Ectodermal cell (in vitro differentiated cells): ENCODE results near the gene CD300LG. TPM values are rescaled to one million over a fixed set of nuclear protein-coding genes. Genes with fewer than 3 reads are reported as not detected.
"Not testable (repeated sequence)": the region's sequence is repeated elsewhere in the genome, so short reads cannot be mapped to it uniquely, and the experiment has no call there.

Source experiments
- H3K27ac ChIP-seq: 2 replicates; pipeline ENCODE4 v1.7.0; 2013; ENCODE audit warnings: mild to moderate bottlenecking, low read depth, low read length; ENCODE audit not compliant: insufficient read depth, poor library complexity, severe bottlenecking
- H3K27me3 ChIP-seq: 2 replicates; pipeline ENCODE4 v1.7.0; 2013; ENCODE audit warnings: mild to moderate bottlenecking, low read length; ENCODE audit not compliant: insufficient read depth, control insufficient read depth, poor library complexity, severe bottlenecking
- H3K36me3 ChIP-seq: one replicate; pipeline ENCODE4 v1.7.0; 2013; ENCODE audit warnings: low read length; ENCODE audit not compliant: control insufficient read depth, insufficient read depth
- H3K4me1 ChIP-seq: one replicate; pipeline ENCODE4 v1.7.0; 2013; ENCODE audit warnings: low read length; ENCODE audit not compliant: control insufficient read depth, insufficient read depth
- H3K4me3 ChIP-seq: 2 replicates; pipeline ENCODE4 v1.7.0; 2013; ENCODE audit warnings: low read depth, low read length, control low read depth; ENCODE audit not compliant: insufficient read depth
- H3K9me3 ChIP-seq: 2 replicates; pipeline ENCODE4 v1.7.0; 2013; ENCODE audit warnings: mild to moderate bottlenecking, low read length, moderate library complexity; ENCODE audit not compliant: control insufficient read depth
- WGBS, 2 experiments: methylation state at CpG; one replicate each; pipeline ENCODE4 v1.1.7; 2013; ENCODE audit warnings: missing lambda C conversion rate in 2 of 2; 5-methylcytosine and 5-hydroxymethylcytosine counted together
- polyA plus RNA-seq, 4 experiments: library from polyadenylated mRNA; stranded (reverse); fragments of 50-300 nt; gene quantifications; one replicate each; pipeline ENCODE4 v1.2.3, GENCODE V29; 2013

CD300LG gene, protein sequence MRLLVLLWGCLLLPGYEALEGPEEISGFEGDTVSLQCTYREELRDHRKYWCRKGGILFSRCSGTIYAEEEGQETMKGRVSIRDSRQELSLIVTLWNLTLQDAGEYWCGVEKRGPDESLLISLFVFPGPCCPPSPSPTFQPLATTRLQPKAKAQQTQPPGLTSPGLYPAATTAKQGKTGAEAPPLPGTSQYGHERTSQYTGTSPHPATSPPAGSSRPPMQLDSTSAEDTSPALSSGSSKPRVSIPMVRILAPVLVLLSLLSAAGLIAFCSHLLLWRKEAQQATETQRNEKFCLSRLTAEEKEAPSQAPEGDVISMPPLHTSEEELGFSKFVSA
- not detected for polyA plus RNA-seq (2013, experiment 1 of 4)
- not detected for polyA plus RNA-seq (2013, experiment 2 of 4)
- polyA plus RNA-seq (2013, experiment 3 of 4) = not detected
- not detected for polyA plus RNA-seq (2013, experiment 4 of 4)

DNA sequence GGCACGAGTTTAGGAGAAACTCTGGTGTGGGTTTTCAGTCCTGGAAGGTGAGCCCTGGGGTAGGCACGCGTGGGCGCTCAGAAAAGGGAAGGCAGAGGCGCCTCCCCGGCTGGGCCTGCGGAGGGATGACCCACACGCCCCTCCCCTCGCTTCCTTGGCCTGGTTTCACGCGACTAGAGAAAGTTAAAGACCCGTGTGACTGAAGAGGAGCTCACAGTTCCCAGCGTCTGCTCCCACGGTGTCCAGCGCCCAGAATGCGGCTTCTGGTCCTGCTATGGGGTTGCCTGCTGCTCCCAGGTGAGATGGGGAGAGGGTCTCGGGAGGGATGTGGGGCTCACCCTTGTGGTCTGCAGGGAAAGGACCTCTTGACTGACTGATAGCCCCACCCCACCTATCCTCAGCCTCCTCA, at the start of gene CD300LG:
TSS of gene CD300LG (plus strand) at position 214 of the 409 bp plus-strand sequence. CDS start at position 255, 41 bp downstream.
- WGBS, 2 experiments = 51 to 53% methylated on average over 16 to 17 of the region's 17 CpGs
- Histone ChIP-seq H3K9me3 (no peaks in the 10 kb centered on the region), H3K4me3 (no peak within 1 kb of the TSS), H3K4me1 (no peaks in the 10 kb centered on the region), H3K36me3 (no peaks in the 10 kb centered on the region), H3K27me3 (no peaks in the 10 kb centered on the region), H3K27ac (no peak within 1 kb of the TSS)

- H3K36me3 ChIP-seq, H3K4me3 ChIP-seq, H3K27me3 ChIP-seq, H3K27ac ChIP-seq, H3K9me3 ChIP-seq, H3K4me1 ChIP-seq: not testable (repeated sequence)
- 85 to 90% methylated on average over 9 of the region's 9 CpGs for WGBS, 2 experiments
Observed at GRCh38 chr17:43798024-43798423, 49.0 kb upstream of the CD300LG start.

DNA sequence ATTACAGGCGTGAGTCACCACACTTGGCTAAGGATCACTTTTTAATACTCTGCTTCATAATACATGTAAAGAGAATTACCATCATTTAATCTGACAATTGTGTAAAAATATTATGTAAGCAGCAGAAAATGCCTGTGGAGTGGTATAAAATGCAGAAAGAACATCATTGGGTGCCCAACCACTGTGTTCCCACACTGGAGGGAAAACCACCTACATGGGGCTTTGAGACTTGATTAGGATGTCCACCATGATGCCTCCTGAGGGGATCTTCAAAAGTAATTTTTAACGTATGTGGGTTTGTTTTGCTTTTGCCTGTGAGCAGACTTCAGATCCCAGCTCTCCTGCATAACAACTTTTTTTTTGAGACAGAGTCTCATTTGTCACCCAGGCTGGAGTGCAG, 47.9 kb upstream of the CD300LG start:
- WGBS, 2 experiments = 98 to 100% methylated on average over 2 of the region's 2 CpGs
- no peaks in the 10 kb centered on the region for H3K36me3 ChIP-seq
- H3K27ac ChIP-seq = no peak overlapping the region
- no peaks in the 10 kb centered on the region for H3K9me3 ChIP-seq
- no peak overlapping the region for H3K4me3 ChIP-seq
- no peaks in the 10 kb centered on the region for H3K4me1 ChIP-seq
- H3K27me3 ChIP-seq = no peaks in the 10 kb centered on the region

GRCh38 chr17:43800736-43801135, 46.2 kb upstream of the CD300LG start:
- no peaks in the 10 kb centered on the region for H3K27me3 ChIP-seq
- H3K9me3 ChIP-seq = no peaks in the 10 kb centered on the region
- no peaks in the 10 kb centered on the region for H3K4me1 ChIP-seq
- H3K36me3 ChIP-seq = no peaks in the 10 kb centered on the region
- 46 to 70% methylated on average over 3 of the region's 3 CpGs for WGBS, 2 experiments
- peak overlapping the region; percentile 26 for H3K27ac ChIP-seq
- no peak overlapping the region for H3K4me3 ChIP-seq

DNA sequence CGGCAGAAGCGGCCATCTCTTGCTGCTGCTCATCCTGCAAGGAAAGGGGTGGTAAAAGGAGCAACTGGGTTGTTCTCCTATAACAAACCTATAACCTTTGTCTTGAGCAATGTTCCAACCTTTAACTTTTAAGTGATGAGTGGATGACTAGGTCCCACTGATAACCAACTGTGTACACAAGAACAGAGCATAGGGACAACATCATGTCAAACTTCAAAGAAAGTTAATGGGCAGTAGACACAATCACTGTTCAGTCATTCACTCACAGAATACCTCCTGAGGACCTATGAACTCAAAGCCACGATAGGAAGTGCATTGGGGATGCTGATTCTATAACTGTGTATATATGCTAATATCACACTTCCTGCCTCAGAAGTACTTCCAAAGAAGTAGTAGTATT, 45.1 kb upstream of the CD300LG start:
- H3K4me1 ChIP-seq = no peaks in the 10 kb centered on the region
- H3K4me3 ChIP-seq = no peak overlapping the region
- no peaks in the 10 kb centered on the region for H3K9me3 ChIP-seq
- H3K27ac ChIP-seq = no peak overlapping the region
- H3K27me3 ChIP-seq = no peaks in the 10 kb centered on the region
- H3K36me3 ChIP-seq = no peaks in the 10 kb centered on the region
- 97 to 100% methylated on average over 2 of the region's 3 CpGs for WGBS, 2 experiments

DNA sequence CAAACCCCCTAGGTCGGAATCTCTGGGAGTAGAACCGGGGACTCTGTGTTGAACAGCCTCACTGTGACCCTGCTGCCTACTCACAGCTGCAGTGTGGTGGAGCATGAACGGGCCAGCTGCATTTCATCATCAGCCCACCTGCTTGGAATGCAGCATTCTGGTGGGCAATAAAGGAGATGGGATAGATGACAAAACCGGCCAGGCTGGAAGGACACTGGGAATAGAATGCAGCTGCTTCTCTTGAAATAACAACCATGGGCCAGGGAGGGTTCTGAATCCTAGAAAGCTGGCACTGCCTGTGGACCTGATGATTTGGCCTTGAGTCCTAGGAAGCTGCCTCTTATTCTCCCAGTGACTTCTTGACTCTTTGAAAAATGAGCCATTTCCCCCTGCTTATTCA, 43.2 kb upstream of the CD300LG start:
- no peaks in the 10 kb centered on the region for H3K27me3 ChIP-seq
- no peaks in the 10 kb centered on the region for H3K4me1 ChIP-seq
- WGBS, 2 experiments = 41 to 52% methylated on average over 4 of the region's 4 CpGs
- H3K4me3 ChIP-seq = no peak overlapping the region
- no peak overlapping the region for H3K27ac ChIP-seq
- H3K36me3 ChIP-seq = no peaks in the 10 kb centered on the region
- no peaks in the 10 kb centered on the region for H3K9me3 ChIP-seq

- Histone ChIP-seq H3K4me1 (no peaks in the 10 kb centered on the region), H3K27ac (no peak overlapping the region), H3K36me3 (peaks cover under 1% of the 10 kb centered on the region), H3K9me3 (no peaks in the 10 kb centered on the region), H3K4me3 (no peak overlapping the region), H3K27me3 (no peaks in the 10 kb centered on the region)
Observed at GRCh38 chr17:43805117-43805516, 41.9 kb upstream of the CD300LG start.

DNA sequence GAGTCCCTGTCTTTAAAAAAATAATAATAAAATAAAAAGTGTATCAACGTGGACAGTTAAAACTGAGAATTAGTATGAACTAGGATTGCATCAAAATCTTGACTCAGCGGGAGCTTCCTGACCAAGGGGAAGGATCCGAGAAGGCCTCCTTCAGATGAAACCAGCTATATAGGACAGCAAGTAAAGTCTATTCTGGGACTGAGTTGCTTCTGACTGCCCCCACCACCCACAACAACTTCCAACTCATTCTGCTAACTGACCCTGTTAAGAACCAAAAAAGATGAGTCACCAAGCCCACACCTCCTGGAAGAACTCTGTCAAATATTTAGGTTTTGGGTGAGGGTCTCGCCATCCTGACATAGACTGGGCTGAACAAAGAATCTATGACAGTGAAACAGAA, 38.9 kb upstream of the CD300LG start:
- Histone ChIP-seq H3K36me3 (peaks cover 4% of the 10 kb centered on the region), H3K4me3 (no peak overlapping the region), H3K27me3 (no peaks in the 10 kb centered on the region), H3K27ac (no peak overlapping the region), H3K4me1 (no peaks in the 10 kb centered on the region), H3K9me3 (no peaks in the 10 kb centered on the region)
- 92 to 97% methylated on average over 4 of the region's 4 CpGs for WGBS, 2 experiments

DNA sequence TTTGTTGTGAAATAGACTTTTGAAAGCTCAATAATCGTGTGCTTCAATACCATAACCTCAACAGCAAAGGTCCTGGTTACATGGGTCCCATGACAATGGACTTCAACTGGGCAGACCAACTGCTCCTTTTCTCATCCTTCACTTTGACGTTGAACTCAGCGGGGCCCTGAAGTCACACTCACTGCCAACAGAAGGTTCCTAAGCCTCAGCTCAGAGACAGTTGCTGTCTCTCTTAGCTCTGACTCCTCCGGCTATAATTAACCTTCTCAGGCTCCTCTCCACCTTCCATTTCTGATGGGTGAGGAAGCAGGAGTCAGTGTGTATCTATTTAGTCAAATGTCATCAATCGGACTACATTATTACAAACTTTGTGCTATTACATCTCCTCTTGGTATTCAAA, 37.9 kb upstream of the CD300LG start:
- WGBS, 2 experiments = 92 to 93% methylated on average over 4 to 5 of the region's 5 CpGs
- Histone ChIP-seq H3K27ac (no peak overlapping the region), H3K36me3 (peaks cover 4% of the 10 kb centered on the region)

GRCh38 chr17:43810226-43810715, 36.7 kb upstream of the CD300LG start:
- no peaks in the 10 kb centered on the region for H3K27me3 ChIP-seq
- H3K36me3 ChIP-seq = peaks cover 4% of the 10 kb centered on the region
- no peak overlapping the region for H3K4me3 ChIP-seq
- H3K4me1 ChIP-seq = no peaks in the 10 kb centered on the region
- WGBS, 2 experiments = 85 to 87% methylated on average over 4 of the region's 4 CpGs
- no peaks in the 10 kb centered on the region for H3K9me3 ChIP-seq
- H3K27ac ChIP-seq = no peak overlapping the region

More for the DNA sequence above, 37.9 kb upstream of the CD300LG start:
- Histone ChIP-seq H3K9me3 (no peaks in the 10 kb centered on the region), H3K4me1 (no peaks in the 10 kb centered on the region), H3K27me3 (no peaks in the 10 kb centered on the region), H3K4me3 (no peak overlapping the region)
